CD4-positive, alpha-beta T cell treated with Interleukin-4 for 4 hours (primary cell): ENCODE measurements around the gene ARL8A.
"Not testable (repeated sequence)": the region's sequence is repeated elsewhere in the genome, so short reads cannot be mapped to it uniquely, and the experiment has no call there.

ENCODE experiments used
- DNase-seq: peaks from one replicate; pipeline ENCODE4 v3.0.0-alpha.2; 2020

The ARL8A gene

GRCh38 chr1:202133496-202133895 is 11.0 kb downstream of the ARL8A start:
- no peak for DNase-seq

- DNase-seq, result no peak
Observed at GRCh38 chr1:202133001-202133400, 11.5 kb downstream of the ARL8A start.

GRCh38 chr1:202131956-202132821 is 12.3 kb downstream of the ARL8A start:
- DNase-seq, result no peak

DNA sequence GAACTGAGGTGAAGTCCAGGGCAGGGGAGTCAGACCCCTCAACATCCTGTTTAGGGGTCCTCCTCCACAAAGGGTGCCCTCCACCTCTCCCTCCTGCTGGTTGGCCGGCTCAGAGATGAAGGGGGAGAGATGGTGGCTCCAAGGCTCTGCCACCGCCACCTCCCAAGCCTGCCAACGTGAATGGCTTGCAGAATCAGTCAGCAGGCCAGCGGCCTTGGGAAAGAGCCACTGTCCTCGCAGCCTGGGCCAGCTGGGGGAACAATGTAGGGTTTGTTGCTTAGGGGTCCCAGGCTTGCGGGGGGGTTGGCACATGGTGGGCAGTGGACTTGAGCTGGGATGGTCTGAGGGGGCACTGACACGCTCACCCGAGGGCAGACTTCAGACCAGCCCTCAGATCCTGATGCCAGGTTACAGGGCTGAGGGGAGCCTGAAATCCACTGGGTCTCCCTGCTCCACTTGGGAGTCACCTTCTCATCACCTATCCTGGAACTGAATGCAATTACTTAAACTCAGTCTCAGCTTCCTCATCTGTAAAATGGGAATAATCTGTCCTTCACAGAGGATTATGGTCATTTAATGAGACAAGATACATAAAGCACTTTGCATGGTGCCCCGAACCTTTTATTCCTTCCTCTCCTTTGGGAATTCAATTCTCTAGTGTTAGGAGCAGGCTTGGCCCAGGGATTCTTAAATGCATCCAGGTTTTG is 13.6 kb downstream of the ARL8A start:
- DNase-seq, result no peak

- no peak for DNase-seq
Observed at GRCh38 chr1:202130297-202130721, 14.2 kb downstream of the ARL8A start.

DNA sequence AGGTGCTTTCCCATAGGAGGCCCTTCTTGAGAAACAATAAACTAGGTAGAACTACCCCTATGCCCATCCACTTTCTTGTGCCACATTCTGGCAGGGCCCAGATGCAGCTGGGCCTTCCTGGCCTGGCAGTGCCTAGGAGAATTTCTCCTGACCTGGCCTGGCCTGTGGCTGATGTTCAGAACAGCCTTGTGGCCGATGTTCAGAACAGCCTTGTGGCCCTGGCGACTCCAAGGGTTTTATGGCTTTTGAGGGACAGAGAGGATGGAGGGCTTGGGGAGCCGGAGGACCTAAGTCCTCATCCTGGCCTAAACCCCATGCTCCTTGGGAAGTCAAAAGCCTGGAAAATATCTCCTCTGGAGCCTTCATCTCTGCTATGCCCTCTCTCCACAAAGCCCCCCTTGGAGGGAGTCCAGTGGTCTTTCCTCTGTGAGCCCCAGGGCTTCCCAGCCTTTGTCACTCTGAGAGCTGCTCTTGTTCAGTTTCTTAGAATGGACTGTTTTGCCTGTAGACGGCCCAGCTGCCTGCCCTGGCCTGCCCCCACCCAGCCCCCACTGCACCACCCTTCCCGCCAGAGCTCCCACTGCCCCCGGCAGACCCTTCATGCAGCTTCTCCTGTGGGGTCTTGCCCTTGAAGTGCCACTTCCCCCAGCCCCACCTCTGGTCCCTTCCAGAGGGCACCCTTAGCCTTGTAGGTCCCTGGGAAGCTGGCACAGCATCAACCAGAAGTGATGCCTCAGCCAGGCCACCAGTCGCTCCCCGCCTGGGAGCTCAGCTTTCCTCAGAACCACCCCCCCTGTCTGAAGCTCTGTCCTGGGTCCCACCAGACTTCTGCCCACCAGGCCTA is 14.9 kb downstream of the ARL8A start:
- DNase-seq, result no peak

DNA sequence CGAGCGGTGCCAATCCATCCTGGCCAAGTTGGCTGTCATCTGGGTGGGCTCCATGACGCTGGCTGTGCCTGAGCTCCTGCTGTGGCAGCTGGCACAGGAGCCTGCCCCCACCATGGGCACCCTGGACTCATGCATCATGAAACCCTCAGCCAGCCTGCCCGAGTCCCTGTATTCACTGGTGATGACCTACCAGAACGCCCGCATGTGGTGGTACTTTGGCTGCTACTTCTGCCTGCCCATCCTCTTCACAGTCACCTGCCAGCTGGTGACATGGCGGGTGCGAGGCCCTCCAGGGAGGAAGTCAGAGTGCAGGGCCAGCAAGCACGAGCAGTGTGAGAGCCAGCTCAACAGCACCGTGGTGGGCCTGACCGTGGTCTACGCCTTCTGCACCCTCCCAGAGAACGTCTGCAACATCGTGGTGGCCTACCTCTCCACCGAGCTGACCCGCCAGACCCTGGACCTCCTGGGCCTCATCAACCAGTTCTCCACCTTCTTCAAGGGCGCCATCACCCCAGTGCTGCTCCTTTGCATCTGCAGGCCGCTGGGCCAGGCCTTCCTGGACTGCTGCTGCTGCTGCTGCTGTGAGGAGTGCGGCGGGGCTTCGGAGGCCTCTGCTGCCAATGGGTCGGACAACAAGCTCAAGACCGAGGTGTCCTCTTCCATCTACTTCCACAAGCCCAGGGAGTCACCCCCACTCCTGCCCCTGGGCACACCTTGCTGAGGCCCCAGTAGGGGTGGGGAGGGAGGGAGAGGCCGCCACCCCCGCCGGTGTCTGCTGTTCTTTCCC is 16.5 kb downstream of the ARL8A start:
- no peak for DNase-seq

- no peak for DNase-seq
Observed at GRCh38 chr1:202127061-202127460, 17.5 kb downstream of the ARL8A start.

DNA sequence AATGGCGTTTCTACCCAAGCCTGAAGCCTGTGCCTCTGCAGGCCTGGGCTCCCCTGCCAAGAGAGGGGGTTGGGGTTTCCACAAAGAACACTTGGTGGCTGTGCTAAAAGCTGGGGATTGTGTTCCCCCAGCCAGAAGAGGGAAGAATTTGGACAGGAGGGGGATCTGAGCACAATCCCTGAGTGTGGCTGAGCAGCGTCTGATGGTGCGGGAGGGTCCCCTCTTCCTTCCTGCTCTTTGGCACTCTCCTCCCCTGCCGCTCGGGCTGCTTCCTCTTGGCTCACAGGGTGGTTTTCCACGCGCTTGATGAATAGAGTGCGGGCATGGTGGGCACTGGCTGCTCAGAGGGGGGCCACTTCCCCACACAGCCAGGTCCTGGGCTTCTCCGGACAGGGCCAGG is 18.1 kb downstream of the ARL8A start:
- no peak for DNase-seq

- no peak for DNase-seq
Observed at GRCh38 chr1:202125611-202126010, 18.9 kb downstream of the ARL8A start.

GRCh38 chr1:202124142-202124541 is 20.4 kb downstream of the ARL8A start:
- DNase-seq, result no peak

- no peak for DNase-seq
Observed at GRCh38 chr1:202123336-202123813, 21.2 kb downstream of the ARL8A start.

DNA sequence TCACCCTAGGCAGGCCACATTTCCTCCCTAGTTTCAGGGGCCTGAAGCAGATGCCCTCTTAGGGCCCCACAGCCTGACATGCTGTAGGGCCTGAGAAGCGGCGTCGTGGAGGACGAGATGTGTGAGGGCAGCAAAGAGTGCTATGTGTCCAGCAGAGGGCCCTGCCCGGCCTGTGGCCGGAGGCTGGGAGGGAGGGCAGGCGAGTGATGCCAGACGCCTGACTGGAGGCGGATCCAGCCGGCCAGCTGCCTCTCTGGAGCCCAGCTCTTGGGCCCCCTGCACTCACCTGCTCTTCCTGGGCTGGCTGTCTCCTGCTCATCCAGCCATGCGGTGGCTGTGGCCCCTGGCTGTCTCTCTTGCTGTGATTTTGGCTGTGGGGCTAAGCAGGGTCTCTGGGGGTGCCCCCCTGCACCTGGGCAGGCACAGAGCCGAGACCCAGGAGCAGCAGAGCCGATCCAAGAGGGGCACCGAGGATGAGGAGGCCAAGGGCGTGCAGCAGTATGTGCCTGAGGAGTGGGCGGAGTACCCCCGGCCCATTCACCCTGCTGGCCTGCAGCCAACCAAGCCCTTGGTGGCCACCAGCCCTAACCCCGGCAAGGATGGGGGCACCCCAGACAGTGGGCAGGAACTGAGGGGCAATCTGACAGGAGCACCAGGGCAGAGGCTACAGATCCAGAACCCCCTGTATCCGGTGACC is 21.8 kb downstream of the ARL8A start, which contains the start of gene GPR37L1:
GPR37L1 (plus strand) TSS at position 279 of the 697 bp plus-strand sequence; CDS start at position 326, 47 bp downstream.
- no peak for DNase-seq

DNA sequence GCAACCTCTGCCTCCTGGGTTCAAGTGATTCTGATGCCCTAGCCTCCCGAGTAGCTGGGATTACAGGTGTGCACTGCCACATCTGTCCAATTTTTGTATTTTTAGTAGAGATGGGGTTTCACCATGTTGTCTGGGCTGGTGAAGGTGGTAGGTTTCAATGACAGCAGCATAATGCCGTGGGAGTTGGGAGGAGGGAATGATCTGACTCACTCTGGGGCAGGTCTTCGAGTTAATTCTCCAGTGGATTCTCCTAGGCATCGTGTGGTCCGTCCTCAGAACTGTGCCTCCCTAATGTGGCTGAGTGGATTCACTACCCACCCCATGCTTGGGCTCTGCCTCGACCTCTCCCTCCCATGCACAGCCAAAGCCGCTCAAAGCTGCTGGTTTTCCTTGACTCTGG is 23.5 kb downstream of the ARL8A start:
- DNase-seq, result no peak

GRCh38 chr1:202117898-202118371 is 26.6 kb downstream of the ARL8A start:
- no peak for DNase-seq

GRCh38 chr1:202116287-202116686 is 28.2 kb downstream of the ARL8A start:
- DNase-seq, result no peak

DNA sequence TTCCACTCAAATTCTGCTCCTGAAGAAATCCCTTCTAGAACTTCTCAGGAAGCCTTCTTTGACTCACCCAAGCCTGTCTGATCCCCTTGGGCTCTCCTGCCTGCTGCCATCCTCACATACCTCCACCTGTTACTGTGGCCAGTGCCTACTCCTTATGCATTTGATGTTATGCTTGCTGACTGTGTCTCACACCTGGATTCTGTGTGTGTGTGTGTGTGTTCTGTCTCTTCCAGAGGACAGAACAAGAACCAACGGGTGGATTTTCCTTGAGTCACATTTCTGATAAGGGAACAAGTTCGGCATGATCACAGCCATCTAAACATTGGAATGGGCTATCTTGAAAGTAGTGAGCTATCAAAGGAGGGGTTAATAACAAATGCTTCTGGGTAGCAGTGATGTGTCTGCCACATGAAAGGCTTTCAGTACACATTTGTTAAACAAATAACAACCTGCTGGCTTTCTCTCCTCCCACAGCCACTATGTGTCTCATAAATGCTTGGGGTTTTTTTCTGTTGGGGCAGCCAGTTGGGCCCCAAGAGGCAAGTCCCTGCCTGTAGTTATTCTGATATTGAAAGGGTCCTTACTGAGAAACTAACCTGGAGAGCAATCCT is 30.7 kb downstream of the ARL8A start:
- DNase-seq, result no peak

- no peak for DNase-seq
Observed at GRCh38 chr1:202112859-202113689, 31.5 kb downstream of the ARL8A start.

- DNase-seq, result not testable (repeated sequence)
Observed at GRCh38 chr1:202111589-202111988, 32.9 kb downstream of the ARL8A start.

DNA sequence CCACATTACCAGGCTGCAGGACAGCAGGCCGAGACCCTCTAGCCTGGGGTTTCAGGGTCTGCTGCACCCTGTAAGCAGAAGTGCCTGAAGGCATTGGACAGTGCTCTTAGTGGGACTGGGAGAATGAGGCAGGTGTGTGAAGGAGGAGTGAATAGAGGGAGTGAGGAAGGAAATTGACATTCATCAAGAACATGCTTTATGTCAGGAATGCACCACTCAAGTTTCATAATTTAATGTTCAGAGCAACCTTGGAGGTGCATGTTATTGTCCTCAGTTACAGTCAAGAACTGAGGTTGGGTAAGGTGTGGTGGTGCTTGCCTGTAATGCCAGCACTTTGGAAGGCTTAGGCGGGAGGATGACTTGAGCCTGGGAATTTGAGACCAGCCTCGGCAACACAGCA is 33.6 kb downstream of the ARL8A start:
- DNase-seq, result no peak
